Measurements from ENCODE around the gene KIAA0930.
"Not testable (repeated sequence)": the region's sequence is repeated elsewhere in the genome, so short reads cannot be mapped to it uniquely, and the experiment has no call there.

DNA sequence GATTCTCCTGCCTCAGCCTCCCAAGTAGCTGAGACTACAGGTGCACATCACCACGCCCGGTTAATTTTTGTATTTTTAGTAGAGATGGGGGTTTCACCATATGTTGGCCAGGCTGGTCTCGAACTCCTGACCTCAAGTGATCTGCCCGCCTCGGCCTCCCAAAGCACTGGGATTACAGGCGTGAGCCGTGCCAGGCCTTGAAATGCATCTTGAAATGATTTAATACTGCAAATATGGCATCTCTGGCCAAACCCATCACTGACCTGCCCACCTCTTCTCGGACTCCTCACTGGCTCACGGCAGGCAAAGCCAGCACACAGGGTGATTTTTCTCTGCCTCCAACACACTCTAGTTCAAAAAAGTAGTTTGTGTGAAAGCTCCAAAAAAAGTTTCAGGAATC, 48.9 kb downstream of the KIAA0930 start:
- TF ChIP-seq CTCF, POLR2AphosphoS5 (IDR thresholded peaks at IDR 0.05): not testable (repeated sequence)

Data from breast epithelium (tissue), 3 donors.